RWPE1 (cell line): ENCODE measurements around the gene EYA4.

Experiments used
- CTCF ChIA-PET: fragments of 350-600 bp; sonication (Branson Sonifier 250); formaldehyde crosslinking; extraction: SDS; loops from one replicate; lab custom pipeline; 2021; lab: Yijun Ruan, JAX
- POLR2A ChIA-PET: fragments of 400-600 bp; formaldehyde crosslinking; extraction: SDS; loops from one replicate; lab custom pipeline; 2020; ENCODE audit warnings: antibody characterized with exemption; ENCODE audit not compliant: low non-redundant PET; lab: Yijun Ruan, JAX
- DNase-seq: peaks from one replicate; pipeline ENCODE4 v3.0.0; 2012; ENCODE audit warnings: low spot score
- H3K27ac ChIP-seq: fragments of 450-650 bp; 2 replicates; pipeline ENCODE4 v1.5.1; 2017
- CTCF ChIP-seq: fragments of 450-650 bp; conservative IDR thresholded peaks from 2 replicates; pipeline ENCODE4 v1.5.1; 2017; ENCODE audit warnings: low read depth, mild to moderate bottlenecking

The EYA4 gene

GRCh38 chr6:133240511-133241085 lies 559 bp upstream of the EYA4 start:
- H3K27ac ChIP-seq = no peak overlapping the region
- ChIA-PET POLR2A (no interaction called here), CTCF (no interaction called here)
- no peak for DNase-seq
- no peak for TF ChIP-seq CTCF

GRCh38 chr6:133241901-133242636 lies 912 bp downstream of the EYA4 start:
- no peak overlapping the region; the same call in 1 of the 2 replicates for H3K27ac ChIP-seq
- POLR2A ChIA-PET = no interaction called here
- DNase-seq = no peak
- no peak for TF ChIP-seq CTCF
- CTCF ChIA-PET = no interaction called here

- no peak for TF ChIP-seq CTCF
- H3K27ac ChIP-seq = no peak overlapping the region; the same call in 1 of the 2 replicates
- CTCF ChIA-PET = no interaction called here
- POLR2A ChIA-PET = no interaction called here
- no peak for DNase-seq
Measured at GRCh38 chr6:133242637-133243585, 1.8 kb downstream of the EYA4 start.

- ChIA-PET POLR2A (no interaction called here), CTCF (no interaction called here)
- no peak overlapping the region for H3K27ac ChIP-seq
- no peak for DNase-seq
- no peak for TF ChIP-seq CTCF
Measured at GRCh38 chr6:133243723-133244305, 2.7 kb downstream of the EYA4 start.

GRCh38 chr6:133244519-133244918 lies 3.4 kb downstream of the EYA4 start:
- DNase-seq = no peak
- H3K27ac ChIP-seq = no peak overlapping the region
- POLR2A ChIA-PET = no interaction called here
- no peak for TF ChIP-seq CTCF
- CTCF ChIA-PET = no interaction called here

GRCh38 chr6:133245007-133245406 lies 3.9 kb downstream of the EYA4 start:
- H3K27ac ChIP-seq = no peak overlapping the region
- no peak for TF ChIP-seq CTCF
- ChIA-PET POLR2A (no interaction called here), CTCF (no interaction called here)
- no peak for DNase-seq
